Thymus (tissue), 11 donors: ENCODE data around the gene OR1K1. TPM values are rescaled to one million over a fixed set of nuclear protein-coding genes. Genes with fewer than 3 reads are reported as not detected.

Experiments used
- DNase-seq, 9 donors: peaks; one replicate each; pipeline ENCODE4 v3.0.0-alpha.2; 2013; ENCODE audit warnings: low spot score in 9 of 9, low read depth in 6 of 9, missing footprints in 1 of 9
- H3K27ac ChIP-seq, 2 donors: one replicate each; pipeline ENCODE4 v1.5.1; 2013; ENCODE audit warnings: control low read depth in 1 of 2, low read depth in 1 of 2, low read length in 1 of 2, mild to moderate bottlenecking in 1 of 2, moderate library complexity in 1 of 2
- H3K27me3 ChIP-seq, 2 donors: one replicate each; pipeline ENCODE4 v1.5.1; 2013; ENCODE audit warnings: low read length in 1 of 2; ENCODE audit not compliant: control insufficient read depth in 2 of 2, insufficient read depth in 1 of 2
- H3K36me3 ChIP-seq, 2 donors: one replicate each; pipeline ENCODE4 v1.5.1; 2013; ENCODE audit warnings: low read length in 1 of 2, mild to moderate bottlenecking in 1 of 2, moderate library complexity in 1 of 2; ENCODE audit not compliant: control insufficient read depth in 2 of 2, insufficient read depth in 2 of 2
- H3K4me1 ChIP-seq, 2 donors: one replicate each; pipeline ENCODE4 v1.5.1; 2013; ENCODE audit warnings: low read length in 2 of 2; ENCODE audit not compliant: control insufficient read depth in 2 of 2, insufficient read depth in 2 of 2
- H3K4me3 ChIP-seq, 2 donors: one replicate each; pipeline ENCODE4 v1.5.1; 2013; ENCODE audit warnings: low read length in 2 of 2, control low read depth in 1 of 2, mild to moderate bottlenecking in 1 of 2
- H3K9me3 ChIP-seq, 2 donors: one replicate each; pipeline ENCODE4 v1.5.1; 2013; ENCODE audit warnings: low read length in 1 of 2, mild to moderate bottlenecking in 1 of 2; ENCODE audit not compliant: control insufficient read depth in 2 of 2, insufficient read depth in 1 of 2
- WGBS: extraction: QIAGEN DNeasy Blood & Tissue Kit; methylation state at CpG from one replicate; pipeline ENCODE4 v1.1.7; 2013; 5-methylcytosine and 5-hydroxymethylcytosine counted together
- polyA plus RNA-seq: library from polyadenylated mRNA; stranded (reverse); fragments of 200-250 nt; gene quantifications from one replicate; pipeline ENCODE4 v1.2.3, GENCODE V29; 2013
- total RNA-seq: library from RNA; stranded (reverse); fragments of 120-200 nt; gene quantifications from one replicate; pipeline ENCODE4 v1.2.4, GENCODE V29; 2013
- donor health status: healthy.

The OR1K1 gene
- total and polyA plus RNA-seq, 2 donors, result not detected

DNA sequence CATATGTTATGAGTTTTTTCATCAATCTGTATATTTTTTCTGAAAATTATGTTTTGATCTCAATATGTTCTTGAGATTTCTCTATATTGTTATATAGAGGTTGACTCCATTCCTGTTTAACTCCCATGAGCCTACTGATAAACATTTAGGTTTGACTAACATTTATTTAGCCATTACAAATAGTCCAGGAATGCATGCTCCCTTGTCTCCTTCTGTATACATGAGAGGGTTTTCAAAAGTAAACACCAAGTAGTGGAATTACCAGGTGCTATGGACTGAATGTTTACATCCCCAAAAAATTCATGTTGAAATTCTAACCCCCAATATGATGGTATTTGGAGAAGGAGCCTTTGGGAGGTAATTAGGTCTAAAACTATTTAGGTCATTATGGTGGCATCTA lies 14.7 kb upstream of the OR1K1 start:
- Histone ChIP-seq H3K9me3 (no peaks in the 10 kb centered on the region), H3K4me1 (no peaks in the 10 kb centered on the region), H3K36me3 (no peaks in the 10 kb centered on the region), H3K4me3 (no peak overlapping the region), H3K27me3 (no peaks in the 10 kb centered on the region), H3K27ac (no peak overlapping the region)
- DNase-seq, result no peak

DNA sequence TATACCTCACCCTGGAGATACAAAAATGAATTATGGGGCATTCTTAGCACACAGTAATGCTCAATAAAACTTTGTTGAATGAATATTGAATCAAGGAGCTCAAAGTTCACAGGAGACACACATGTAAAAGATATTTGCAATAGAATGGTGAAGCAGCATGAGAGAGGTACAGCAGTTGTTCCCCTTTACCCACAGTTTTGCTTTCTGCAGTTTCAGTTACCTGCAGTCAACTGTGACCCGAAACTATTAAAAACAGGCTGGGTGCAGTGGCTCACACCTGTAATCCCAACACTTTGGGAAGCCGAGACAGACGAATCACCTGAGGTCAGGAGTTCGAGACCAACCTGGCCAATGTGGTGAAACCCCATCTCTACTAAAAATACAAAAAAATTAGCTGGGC lies 13.6 kb upstream of the OR1K1 start:
- Histone ChIP-seq H3K36me3 (no peaks in the 10 kb centered on the region), H3K9me3 (no peaks in the 10 kb centered on the region), H3K4me3 (no peak overlapping the region), H3K4me1 (no peaks in the 10 kb centered on the region), H3K27ac (no peak overlapping the region), H3K27me3 (no peaks in the 10 kb centered on the region)
- DNase-seq, result no peak
- 96% methylated on average over 4 of the region's 4 CpGs for WGBS

DNA sequence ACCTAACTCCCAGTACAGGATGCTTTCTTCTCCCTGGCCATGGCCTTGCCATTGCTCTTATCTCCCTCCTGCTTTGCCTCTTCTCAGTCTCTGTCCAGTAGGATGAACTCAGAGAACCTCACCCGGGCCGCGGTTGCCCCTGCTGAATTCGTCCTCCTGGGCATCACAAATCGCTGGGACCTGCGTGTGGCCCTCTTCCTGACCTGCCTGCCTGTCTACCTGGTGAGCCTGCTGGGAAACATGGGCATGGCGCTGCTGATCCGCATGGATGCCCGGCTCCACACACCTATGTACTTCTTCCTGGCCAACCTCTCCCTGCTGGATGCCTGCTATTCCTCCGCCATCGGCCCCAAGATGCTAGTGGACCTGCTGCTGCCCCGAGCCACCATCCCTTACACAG lies 11.1 kb upstream of the OR1K1 start, which contains the start of gene OR5C1:
Gene OR5C1 (plus strand): TSS at position 103 of the 400 bp plus-strand sequence. CDS start 0 bp downstream, at position 103.
- Histone ChIP-seq H3K36me3 (no peaks in the 10 kb centered on the region), H3K27ac (no peak within 1 kb of the TSS), H3K27me3 (no peaks in the 10 kb centered on the region), H3K9me3 (no peaks in the 10 kb centered on the region), H3K4me3 (no peak within 1 kb of the TSS), H3K4me1 (no peaks in the 10 kb centered on the region)
- WGBS, result 97% methylated on average over 12 of the region's 12 CpGs
- DNase-seq, result no peak

DNA sequence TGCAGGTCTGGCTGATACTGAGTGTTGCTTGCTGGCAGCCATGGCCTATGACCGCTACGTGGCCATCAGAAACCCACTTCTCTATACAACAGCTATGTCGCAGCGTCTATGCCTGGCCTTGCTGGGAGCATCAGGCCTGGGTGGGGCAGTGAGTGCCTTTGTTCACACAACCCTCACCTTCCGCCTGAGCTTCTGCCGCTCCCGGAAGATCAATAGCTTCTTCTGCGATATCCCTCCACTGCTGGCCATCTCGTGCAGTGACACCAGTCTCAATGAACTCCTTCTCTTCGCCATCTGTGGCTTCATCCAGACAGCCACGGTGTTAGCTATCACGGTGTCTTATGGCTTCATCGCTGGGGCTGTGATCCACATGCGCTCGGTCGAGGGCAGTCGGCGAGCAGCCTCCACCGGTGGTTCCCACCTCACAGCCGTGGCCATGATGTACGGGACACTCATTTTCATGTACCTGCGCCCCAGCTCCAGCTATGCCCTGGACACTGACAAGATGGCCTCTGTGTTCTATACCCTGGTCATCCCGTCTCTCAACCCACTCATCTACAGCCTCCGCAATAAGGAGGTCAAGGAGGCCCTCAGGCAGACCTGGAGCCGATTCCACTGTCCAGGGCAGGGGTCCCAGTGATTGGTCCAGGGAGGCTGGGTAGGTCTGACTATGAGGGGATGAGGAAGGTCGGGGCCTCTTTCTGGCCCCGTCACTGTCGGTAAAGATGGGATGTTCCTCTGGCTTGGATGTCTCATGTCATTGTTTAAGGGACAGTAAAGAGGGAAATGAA lies 10.5 kb upstream of the OR1K1 start:
- Histone ChIP-seq H3K27me3 (no peaks in the 10 kb centered on the region), H3K4me1 (no peaks in the 10 kb centered on the region), H3K27ac (no peak overlapping the region), H3K4me3 (no peak overlapping the region), H3K9me3 (no peaks in the 10 kb centered on the region), H3K36me3 (no peaks in the 10 kb centered on the region)
- no peak for DNase-seq
- WGBS, result 97% methylated on average over 28 of the region's 28 CpGs

DNA sequence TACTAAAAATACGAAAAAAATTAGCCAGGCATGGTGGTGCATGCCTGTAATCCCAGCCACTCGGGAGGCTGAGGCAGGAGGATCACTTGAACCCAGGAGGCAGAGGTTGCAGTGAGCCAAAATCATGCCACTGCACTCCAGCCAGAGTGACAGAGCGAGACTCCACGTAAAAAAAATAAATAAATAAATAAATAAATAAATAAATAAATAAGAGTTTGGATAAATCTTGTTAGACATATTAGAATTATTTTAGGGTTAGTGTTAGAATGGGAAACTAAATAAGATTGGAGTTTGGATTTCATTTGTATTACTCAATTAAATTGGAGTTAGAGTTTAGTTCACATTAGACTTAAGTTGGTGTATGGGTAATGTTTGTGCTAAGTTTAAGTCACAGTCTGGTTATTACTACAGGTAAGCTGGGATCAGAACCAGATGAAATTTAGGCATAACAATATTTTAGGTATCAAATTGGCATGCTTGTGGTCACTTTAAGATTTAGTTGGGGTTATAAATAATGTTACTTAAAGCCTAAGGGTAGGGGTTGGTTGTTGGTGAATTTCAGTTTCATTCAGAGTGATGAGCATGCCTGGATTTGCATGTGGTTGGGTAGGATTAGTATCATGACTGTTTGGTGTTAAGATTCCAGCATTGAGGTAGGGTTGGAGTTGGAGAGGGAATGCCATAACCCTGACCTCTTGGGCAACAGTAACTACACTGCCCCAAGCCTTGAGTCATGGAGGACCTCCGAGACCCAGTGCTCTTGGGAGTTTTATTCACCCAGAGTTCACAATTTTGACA lies 7.9 kb upstream of the OR1K1 start:
- DNase-seq, result no peak
- Histone ChIP-seq H3K4me3 (no peak overlapping the region), H3K36me3 (no peaks in the 10 kb centered on the region), H3K4me1 (no peaks in the 10 kb centered on the region), H3K27ac (no peak overlapping the region), H3K9me3 (no peaks in the 10 kb centered on the region), H3K27me3 (no peaks in the 10 kb centered on the region)
- WGBS, result 93% methylated on average over 5 of the region's 5 CpGs

DNA sequence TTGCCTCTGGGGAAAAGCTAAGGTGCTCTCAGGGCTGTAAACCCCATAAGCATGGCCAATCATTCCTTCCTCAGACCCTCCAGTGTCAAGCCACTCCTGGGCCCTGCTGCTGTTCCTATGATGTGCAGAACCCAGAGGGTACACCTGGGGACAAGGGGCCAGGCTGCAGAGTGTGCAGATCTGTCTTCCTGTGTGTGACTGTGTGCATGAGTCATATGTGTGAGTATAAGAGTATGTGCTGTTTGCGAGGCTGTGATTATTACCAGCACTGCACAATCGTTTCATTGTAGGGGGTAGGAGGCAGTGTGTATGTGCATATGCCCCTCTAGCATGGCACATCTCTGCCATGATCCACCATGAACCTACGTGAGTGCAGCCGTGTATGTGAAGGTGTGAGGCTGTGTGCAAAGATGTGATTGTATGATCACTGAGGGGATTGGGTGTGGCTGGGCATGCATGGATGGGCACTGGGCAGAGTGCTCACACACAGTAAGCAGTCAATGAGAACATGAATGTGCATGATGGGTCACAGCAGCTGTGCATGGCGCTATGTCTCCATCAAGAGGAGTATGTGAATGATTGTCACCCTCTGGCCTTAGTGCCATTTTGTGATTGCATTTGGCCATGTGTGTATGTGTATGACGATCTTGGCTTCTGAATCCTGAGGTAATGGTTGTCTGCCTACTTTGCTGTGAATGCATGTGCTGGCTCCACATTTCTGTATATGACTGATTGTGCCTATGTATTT lies 2.4 kb upstream of the OR1K1 start:
- DNase-seq, result no peak
- H3K9me3 ChIP-seq, result no peaks in the 10 kb centered on the region
- WGBS, result 96% methylated on average over 6 of the region's 6 CpGs
- H3K4me1 ChIP-seq, result no peaks in the 10 kb centered on the region
- no peaks in the 10 kb centered on the region for H3K36me3 ChIP-seq
- no peak overlapping the region for H3K4me3 ChIP-seq
- H3K27ac ChIP-seq, result no peak overlapping the region
- no peaks in the 10 kb centered on the region for H3K27me3 ChIP-seq

DNA sequence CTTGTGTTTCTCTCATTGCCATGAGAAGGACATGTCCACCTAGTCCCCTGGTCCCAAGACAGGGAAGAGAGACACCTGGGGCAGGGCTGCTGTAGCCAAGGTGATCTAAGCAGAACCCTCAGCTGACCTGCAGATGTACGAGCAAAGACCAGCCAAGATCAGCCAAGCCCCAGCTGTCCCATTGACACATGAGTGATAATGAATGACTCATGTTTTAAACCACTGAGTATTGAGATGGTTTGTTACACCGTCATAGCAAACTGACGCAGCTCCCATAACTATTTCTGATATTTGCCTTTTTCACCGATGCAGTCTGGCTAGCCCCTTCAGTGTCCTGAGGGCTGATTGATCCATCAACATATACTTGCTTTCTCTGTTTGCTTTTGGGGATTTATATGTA lies 6.7 kb downstream of the OR1K1 start:
- peaks cover 0 to 2% of the 10 kb centered on the region in 2 donors for H3K4me1 ChIP-seq
- no peaks in the 10 kb centered on the region for H3K36me3 ChIP-seq
- no peaks in the 10 kb centered on the region for H3K27me3 ChIP-seq
- 97% methylated on average over 4 of the region's 4 CpGs for WGBS
- no peak overlapping the region for H3K27ac ChIP-seq
- no peak for DNase-seq
- no peaks in the 10 kb centered on the region for H3K9me3 ChIP-seq
- no peak overlapping the region for H3K4me3 ChIP-seq

DNA sequence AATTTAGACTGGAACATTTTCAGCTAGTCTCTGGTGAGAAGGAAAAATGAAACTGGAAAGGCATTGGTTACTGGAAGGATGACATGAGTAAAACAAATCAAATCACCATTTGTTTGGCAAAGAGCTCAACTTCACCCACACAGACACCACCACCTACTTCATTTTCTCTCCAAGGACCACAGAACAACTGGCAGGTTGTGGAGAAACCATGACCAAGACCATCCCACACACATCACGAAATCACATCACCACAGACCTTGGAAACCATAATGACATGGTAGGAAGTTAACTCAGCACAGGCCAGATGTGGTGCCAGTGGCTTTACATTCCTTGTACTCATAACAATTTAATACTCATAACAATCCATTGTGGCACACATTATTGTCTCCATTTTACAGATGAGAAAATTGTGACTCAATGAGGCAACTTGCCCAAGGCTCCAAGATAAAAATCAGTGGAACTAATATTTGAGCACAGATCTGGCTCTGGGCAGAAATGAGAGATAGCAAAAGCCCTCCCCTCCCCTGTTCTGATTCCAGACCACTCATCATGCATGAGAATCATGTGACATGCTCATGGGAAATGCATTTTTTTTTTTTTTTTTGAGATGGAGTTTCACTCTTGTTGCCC lies 7.5 kb downstream of the OR1K1 start:
- Histone ChIP-seq H3K36me3 (no peaks in the 10 kb centered on the region), H3K4me1 (peaks cover 0 to 2% of the 10 kb centered on the region in 2 donors), H3K9me3 (no peaks in the 10 kb centered on the region), H3K4me3 (no peak overlapping the region), H3K27ac (no peak overlapping the region), H3K27me3 (no peaks in the 10 kb centered on the region)
- WGBS, result 68% methylated on average over 1 of the region's 1 CpG
- no peak for DNase-seq
